B cell (primary cell): ENCODE data around the gene KDM6B. TPM values are rescaled to one million over a fixed set of nuclear protein-coding genes. Genes with fewer than 3 reads are reported as not detected.

Experiments
- ATAC-seq: fragments of 200-7000 bp; cut with Tn5 transposase; one replicate; pipeline ENCODE4 v1.10.0; 2021; ENCODE audit warnings: low read depth, mild to moderate bottlenecking, moderate number of reproducible peaks, moderate library complexity
- CTCF ChIA-PET: fragments of 350-600 bp; sonication (Branson Sonifier 250); formaldehyde crosslinking; loops from one replicate; lab custom pipeline; 2021; ENCODE audit warnings: antibody characterized with exemption, inconsistent platforms; lab: Charles Lee
- POLR2A ChIA-PET: fragments of 350-600 bp; sonication (Branson Sonifier 250); formaldehyde crosslinking; loops from one replicate; lab custom pipeline; 2021; ENCODE audit warnings: antibody characterized with exemption; lab: Charles Lee
- DNase-seq: peaks from one replicate; pipeline ENCODE4 v3.0.0; 2013
- H2AFZ ChIP-seq: 2 replicates; pipeline ENCODE4 v1.6.1; 2012; ENCODE audit warnings: mild to moderate bottlenecking, low read depth, low read length; ENCODE audit not compliant: insufficient read depth, poor library complexity, severe bottlenecking
- H3K27ac ChIP-seq, 2 donors: 1 replicate in 1 of 2; 2 replicates in 1 of 2; pipeline ENCODE4 v1.5.1; 2012 to 2013; ENCODE audit warnings: low read length in 2 of 2, mild to moderate bottlenecking in 2 of 2, moderate library complexity in 1 of 2
- H3K27me3 ChIP-seq, 4 experiments: fragments of 200-600 bp in 1 of 4; sonication (generic) in 1 of 4; replicated peaks in 1 of 4; 1 replicate in 2 of 4; 2 replicates in 2 of 4; pipeline versions ENCODE4 v1.6.1 to v1.7.0; 2013 to 2016; ENCODE audit warnings: low read length in 3 of 4, mild to moderate bottlenecking in 2 of 4, mixed read lengths in 1 of 4, moderate library complexity in 1 of 4; ENCODE audit not compliant: insufficient read depth in 4 of 4, control insufficient read depth in 3 of 4; ENCODE audit errors: control extremely low read depth in 1 of 4
- H3K36me3 ChIP-seq, 2 experiments: replicated peaks in 1 of 2; 1 replicate in 1 of 2; 2 replicates in 1 of 2; pipeline versions ENCODE4 v1.6.1 to v1.7.1; 2013; ENCODE audit warnings: low read length in 1 of 2; ENCODE audit not compliant: insufficient read depth in 2 of 2, control insufficient read depth in 1 of 2; ENCODE audit errors: control extremely low read depth in 1 of 2, extremely low read depth in 1 of 2
- H3K4me1 ChIP-seq, 2 donors: fragments of 200-600 bp in 1 of 2; sonication (generic) in 1 of 2; 1 replicate in 1 of 2; 2 replicates in 1 of 2; pipeline versions ENCODE4 v1.5.1 to v1.6.1; 2013 to 2017; ENCODE audit warnings: low read length in 2 of 2; ENCODE audit not compliant: control insufficient read depth in 2 of 2, insufficient read depth in 2 of 2
- H3K4me2 ChIP-seq: replicated peaks from 2 replicates; pipeline ENCODE3; 2012; ENCODE audit warnings: mild to moderate bottlenecking, low read depth, low read length; ENCODE audit not compliant: poor library complexity, severe bottlenecking
- H3K4me3 ChIP-seq, 5 experiments: fragments of 200-600 bp in 1 of 5; sonication (generic) in 1 of 5; 1 replicate in 3 of 5; 2 replicates in 2 of 5; pipeline versions ENCODE4 v1.5.1 to v1.7.0; 2011 to 2016; ENCODE audit warnings: low read length in 4 of 5, mild to moderate bottlenecking in 4 of 5, low read depth in 2 of 5, control low read depth in 1 of 5, moderate library complexity in 1 of 5; ENCODE audit not compliant: insufficient read depth in 1 of 5; ENCODE audit errors: control extremely low read depth in 1 of 5, extremely low read depth in 1 of 5
- H3K79me2 ChIP-seq: fragments of 200-600 bp; sonication (generic); one replicate; pipeline ENCODE4 v1.6.0; 2016; ENCODE audit warnings: low read length; ENCODE audit not compliant: control insufficient read depth, insufficient read depth
- H3K9ac ChIP-seq: fragments of 200-600 bp; sonication (generic); 2 replicates; pipeline ENCODE4 v1.6.1; 2017; ENCODE audit warnings: mild to moderate bottlenecking, low read length, moderate library complexity
- H3K9me3 ChIP-seq, 3 donors: one replicate each; pipeline versions ENCODE4 v1.6.1 to v1.7.1; 2013; ENCODE audit warnings: low read length in 2 of 3; ENCODE audit not compliant: control insufficient read depth in 2 of 3, insufficient read depth in 1 of 3; ENCODE audit errors: control extremely low read depth in 1 of 3
- H4K20me1 ChIP-seq: 2 replicates; pipeline ENCODE4 v1.6.0; 2012; ENCODE audit warnings: mild to moderate bottlenecking, low read length; ENCODE audit not compliant: insufficient read depth, control insufficient read depth, poor library complexity, severe bottlenecking
- H3K27ac Mint-ChIP-seq: one replicate; pipeline ENCODE4 v1.8.0; 2021; ENCODE audit warnings: mixed read lengths
- H3K27me3 Mint-ChIP-seq: one replicate; pipeline ENCODE4 v1.8.0; 2021; ENCODE audit warnings: mixed read lengths
- H3K4me1 Mint-ChIP-seq: one replicate; pipeline ENCODE4 v1.8.0; 2021; ENCODE audit warnings: mixed read lengths
- H3K4me3 Mint-ChIP-seq: one replicate; pipeline ENCODE4 v1.8.0; 2021; ENCODE audit warnings: mixed read lengths
- H3K9me3 Mint-ChIP-seq: one replicate; pipeline ENCODE4 v1.8.0; 2022; ENCODE audit warnings: mixed read lengths; ENCODE audit not compliant: insufficient read depth
- EZH2 ChIP-seq: IDR thresholded peaks from 2 replicates; pipeline ENCODE4 v1.6.1; 2012; ENCODE audit warnings: borderline replicate concordance, low read depth, mild to moderate bottlenecking, moderate library complexity, low read length; ENCODE audit not compliant: insufficient read depth, poor library complexity, severe bottlenecking
- WGBS: methylation state at CpG from one replicate; pipeline ENCODE4 v1.1.5; 2013; ENCODE audit warnings: missing lambda C conversion rate; ENCODE audit not compliant: insufficient coverage; 5-methylcytosine and 5-hydroxymethylcytosine counted together
- intact Hi-C: fragments of 100-400 bp; cut with micrococcal nuclease; formaldehyde crosslinking; loops from one replicate; pipeline ENCODE4 v1.10.0; 2022
- polyA plus RNA-seq: library from polyadenylated mRNA; depleted of rRNA; stranded (reverse); fragments of >200 nt; gene quantifications from 2 replicates; pipeline ENCODE4 v1.2.3, GENCODE V29; 2012
- total RNA-seq, 2 donors: library from RNA; stranded (reverse); fragments of 120-200 nt in 1 of 2; gene quantifications; 1 replicate in 1 of 2; 2 replicates in 1 of 2; pipeline versions ENCODE4 v1.2.3 to v1.2.4, GENCODE V29; 2013 to 2022
- TF ChIP-seq, protein P1 (sequence below): fragments of 200-600 bp; IDR thresholded peaks from one replicate; pipeline ENCODE4 v1.8.0; 2022; ENCODE audit warnings: antibody characterized with exemption, mild to moderate bottlenecking

The KDM6B gene
- total and polyA plus RNA-seq, 2 donors (not counting 1 experiment from before 2014, with no cell fraction given) = 18.6 to 110 TPM

- no peaks in the 10 kb centered on the region for H3K9me3 ChIP-seq
- H3K36me3 ChIP-seq = no peaks in the 10 kb centered on the region
- H4K20me1 ChIP-seq = no peaks in the 10 kb centered on the region
- peak overlapping the region in 1 of 2 donors; percentile 32 for H3K27ac ChIP-seq
- no peaks in the 10 kb centered on the region for H3K27me3 ChIP-seq
- H3K27ac Mint-ChIP-seq = no peak overlapping the region
- peaks cover 30 to 34% of the 10 kb centered on the region in 2 donors for H3K4me1 ChIP-seq
- H3K4me2 ChIP-seq = no peak overlapping the region
- 54% methylated on average over 7 of the region's 7 CpGs for WGBS
- no peak for TF ChIP-seq EZH2
- TF ChIP-seq, protein P1, sequence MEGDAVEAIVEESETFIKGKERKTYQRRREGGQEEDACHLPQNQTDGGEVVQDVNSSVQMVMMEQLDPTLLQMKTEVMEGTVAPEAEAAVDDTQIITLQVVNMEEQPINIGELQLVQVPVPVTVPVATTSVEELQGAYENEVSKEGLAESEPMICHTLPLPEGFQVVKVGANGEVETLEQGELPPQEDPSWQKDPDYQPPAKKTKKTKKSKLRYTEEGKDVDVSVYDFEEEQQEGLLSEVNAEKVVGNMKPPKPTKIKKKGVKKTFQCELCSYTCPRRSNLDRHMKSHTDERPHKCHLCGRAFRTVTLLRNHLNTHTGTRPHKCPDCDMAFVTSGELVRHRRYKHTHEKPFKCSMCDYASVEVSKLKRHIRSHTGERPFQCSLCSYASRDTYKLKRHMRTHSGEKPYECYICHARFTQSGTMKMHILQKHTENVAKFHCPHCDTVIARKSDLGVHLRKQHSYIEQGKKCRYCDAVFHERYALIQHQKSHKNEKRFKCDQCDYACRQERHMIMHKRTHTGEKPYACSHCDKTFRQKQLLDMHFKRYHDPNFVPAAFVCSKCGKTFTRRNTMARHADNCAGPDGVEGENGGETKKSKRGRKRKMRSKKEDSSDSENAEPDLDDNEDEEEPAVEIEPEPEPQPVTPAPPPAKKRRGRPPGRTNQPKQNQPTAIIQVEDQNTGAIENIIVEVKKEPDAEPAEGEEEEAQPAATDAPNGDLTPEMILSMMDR = no peak
- H3K4me3 ChIP-seq = no peak overlapping the region
- peaks cover 4% of the 10 kb centered on the region for H3K4me1 Mint-ChIP-seq
- no peak for ATAC-seq
- peak overlapping the region; percentile 1 for H2AFZ ChIP-seq
- no peaks in the 10 kb centered on the region for H3K27me3 Mint-ChIP-seq
- ChIA-PET CTCF (no interaction called here), POLR2A (no interaction called here)
- H3K9ac ChIP-seq = no peak overlapping the region
- intact Hi-C loops = loop anchor here (10.0 kb wide), 1 partner anchor 137 kb away; no protein-coding TSS in a partner anchor
- no peak for DNase-seq
- no peak overlapping the region for H3K4me3 Mint-ChIP-seq
- H3K9me3 Mint-ChIP-seq = no peaks in the 10 kb centered on the region
- H3K79me2 ChIP-seq = peaks cover 20% of the 10 kb centered on the region
Observed at GRCh38 chr17:7881276-7882054, 47.4 kb downstream of the KDM6B start.

- Histone ChIP-seq H3K27ac (no peak overlapping the region), H4K20me1 (no peaks in the 10 kb centered on the region), H3K9ac (no peak overlapping the region), H3K79me2 (peaks cover 20% of the 10 kb centered on the region), H3K4me2 (no peak overlapping the region), H3K4me3 (no peak overlapping the region), H3K9me3 (no peaks in the 10 kb centered on the region), H2AFZ (peak overlapping the region; percentile 1), H3K4me1 (peaks cover 35 to 40% of the 10 kb centered on the region in 2 donors), H3K36me3 (no peaks in the 10 kb centered on the region), H3K27me3 (no peaks in the 10 kb centered on the region)
- Mint-ChIP-seq H3K27ac (no peak overlapping the region), H3K4me1 (peaks cover 3% of the 10 kb centered on the region), H3K9me3 (no peaks in the 10 kb centered on the region), H3K4me3 (no peak overlapping the region), H3K27me3 (no peaks in the 10 kb centered on the region)
- CTCF ChIA-PET = no interaction called here
- POLR2A ChIA-PET = no interaction called here
- intact Hi-C loops = loop anchor here (10.0 kb wide), 1 partner anchor 137 kb away; no protein-coding TSS in a partner anchor
- DNase-seq (no peak), ATAC-seq (no peak)
- no peak for TF ChIP-seq EZH2
- TF ChIP-seq, protein P1 = no peak
- WGBS = 30% methylated on average over 2 of the region's 7 CpGs
Observed at GRCh38 chr17:7882068-7882467, 48.1 kb downstream of the KDM6B start.
